ENCODE measurements around the gene ABCC5.

The ABCC5 gene

GRCh38 chr3:183904833-183905780 lies 112.6 kb downstream of the ABCC5 start:
- H3K9ac ChIP-seq (ENCODE audit: low read length) = no peak overlapping the region
- no peak for DNase-seq (ENCODE audit: low read depth)
- no peak overlapping the region for H3K4me3 ChIP-seq (ENCODE audit: low read length)
- peaks cover 38% of the 10 kb centered on the region for H3K27me3 ChIP-seq (replicated peaks; ENCODE audit: control insufficient read depth, insufficient read depth, low read length)
- no peaks in the 10 kb centered on the region for H3K4me1 ChIP-seq (ENCODE audit: control insufficient read depth, insufficient read depth, low read length)
- H3K9me3 ChIP-seq (ENCODE audit: control insufficient read depth, low read length) = no peaks in the 10 kb centered on the region
- no peaks in the 10 kb centered on the region for H3K36me3 ChIP-seq (ENCODE audit: control insufficient read depth, insufficient read depth, low read length, severe bottlenecking)

GRCh38 chr3:183898028-183898431 lies 119.7 kb downstream of the ABCC5 start:
- Histone ChIP-seq H3K4me1 (ENCODE audit: control insufficient read depth, insufficient read depth, low read length) (no peaks in the 10 kb centered on the region), H3K27me3 (replicated peaks; ENCODE audit: control insufficient read depth, insufficient read depth, low read length) (peaks cover 50% of the 10 kb centered on the region), H3K9ac (ENCODE audit: low read length) (no peak overlapping the region), H3K4me3 (ENCODE audit: low read length) (no peak overlapping the region), H3K36me3 (ENCODE audit: control insufficient read depth, insufficient read depth, low read length, severe bottlenecking) (no peaks in the 10 kb centered on the region), H3K9me3 (ENCODE audit: control insufficient read depth, low read length) (no peaks in the 10 kb centered on the region)
- DNase-seq (ENCODE audit: low read depth) = no peak

DNA sequence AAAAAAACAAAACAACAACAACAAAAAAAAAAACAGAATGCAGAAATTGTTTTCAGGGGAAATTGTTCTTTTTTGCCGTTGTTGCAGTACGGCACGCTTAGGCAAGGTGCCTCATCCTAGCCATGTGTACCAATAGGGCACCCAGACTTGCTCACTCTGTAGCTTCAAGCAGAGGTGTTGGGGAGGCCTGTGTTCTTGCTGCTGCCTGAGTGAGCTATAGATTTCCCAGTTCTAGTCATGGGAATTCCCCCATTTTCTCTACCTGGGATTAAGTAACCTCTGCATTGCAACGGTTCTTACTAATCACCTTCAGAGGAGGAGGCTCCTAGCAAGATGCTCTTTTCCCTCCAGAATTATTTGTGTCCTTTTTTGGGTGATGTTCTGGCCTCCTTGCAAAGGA lies 120.1 kb downstream of the ABCC5 start:
- peaks cover 55% of the 10 kb centered on the region for H3K27me3 ChIP-seq (replicated peaks; ENCODE audit: control insufficient read depth, insufficient read depth, low read length)
- H3K36me3 ChIP-seq (ENCODE audit: control insufficient read depth, insufficient read depth, low read length, severe bottlenecking) = no peaks in the 10 kb centered on the region
- no peaks in the 10 kb centered on the region for H3K9me3 ChIP-seq (ENCODE audit: control insufficient read depth, low read length)
- no peaks in the 10 kb centered on the region for H3K4me1 ChIP-seq (ENCODE audit: control insufficient read depth, insufficient read depth, low read length)
- no peak for DNase-seq (ENCODE audit: low read depth)
- H3K9ac ChIP-seq (ENCODE audit: low read length) = no peak overlapping the region
- no peak overlapping the region for H3K4me3 ChIP-seq (ENCODE audit: low read length)

DNA sequence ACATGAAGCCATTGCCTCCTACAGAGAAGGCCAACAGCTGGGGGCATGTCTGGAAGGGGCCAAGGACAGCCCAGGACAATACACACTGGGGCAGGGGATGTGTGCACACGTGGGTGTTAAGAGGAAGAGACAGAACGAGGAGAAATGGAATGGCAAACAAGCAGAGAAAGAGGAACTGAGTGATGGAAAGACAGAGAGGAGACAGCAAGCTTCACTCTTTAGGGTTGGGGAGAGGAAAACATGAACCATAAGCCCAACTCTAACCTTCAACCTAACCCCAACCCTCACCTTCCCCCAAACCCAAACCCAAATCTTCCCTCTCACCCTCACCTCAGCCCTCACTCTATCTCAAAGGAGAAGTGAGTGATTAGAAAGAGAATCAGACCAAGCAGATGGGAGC lies 121.1 kb downstream of the ABCC5 start:
- Histone ChIP-seq H3K36me3 (ENCODE audit: control insufficient read depth, insufficient read depth, low read length, severe bottlenecking) (no peaks in the 10 kb centered on the region), H3K27me3 (replicated peaks; ENCODE audit: control insufficient read depth, insufficient read depth, low read length) (peaks cover 53% of the 10 kb centered on the region), H3K9me3 (ENCODE audit: control insufficient read depth, low read length) (no peaks in the 10 kb centered on the region), H3K4me3 (ENCODE audit: low read length) (no peak overlapping the region), H3K9ac (ENCODE audit: low read length) (no peak overlapping the region), H3K4me1 (ENCODE audit: control insufficient read depth, insufficient read depth, low read length) (no peaks in the 10 kb centered on the region)
- DNase-seq (ENCODE audit: low read depth) = no peak

- Histone ChIP-seq H3K4me3 (ENCODE audit: low read length) (no peak overlapping the region), H3K9ac (ENCODE audit: low read length) (no peak overlapping the region), H3K9me3 (ENCODE audit: control insufficient read depth, low read length) (no peaks in the 10 kb centered on the region), H3K27me3 (replicated peaks; ENCODE audit: control insufficient read depth, insufficient read depth, low read length) (peaks cover 49% of the 10 kb centered on the region), H3K36me3 (ENCODE audit: control insufficient read depth, insufficient read depth, low read length, severe bottlenecking) (no peaks in the 10 kb centered on the region), H3K4me1 (ENCODE audit: control insufficient read depth, insufficient read depth, low read length) (no peaks in the 10 kb centered on the region)
- no peak for DNase-seq (ENCODE audit: low read depth)
Measured at GRCh38 chr3:183896184-183896583, 121.5 kb downstream of the ABCC5 start.

GRCh38 chr3:183895774-183896173 lies 121.9 kb downstream of the ABCC5 start:
- no peaks in the 10 kb centered on the region for H3K4me1 ChIP-seq (ENCODE audit: control insufficient read depth, insufficient read depth, low read length)
- H3K9ac ChIP-seq (ENCODE audit: low read length) = no peak overlapping the region
- no peak for DNase-seq (ENCODE audit: low read depth)
- H3K36me3 ChIP-seq (ENCODE audit: control insufficient read depth, insufficient read depth, low read length, severe bottlenecking) = no peaks in the 10 kb centered on the region
- H3K4me3 ChIP-seq (ENCODE audit: low read length) = no peak overlapping the region
- peaks cover 51% of the 10 kb centered on the region for H3K27me3 ChIP-seq (replicated peaks; ENCODE audit: control insufficient read depth, insufficient read depth, low read length)
- no peaks in the 10 kb centered on the region for H3K9me3 ChIP-seq (ENCODE audit: control insufficient read depth, low read length)

GRCh38 chr3:183895296-183895695 lies 122.4 kb downstream of the ABCC5 start:
- Histone ChIP-seq H3K9me3 (ENCODE audit: control insufficient read depth, low read length) (no peaks in the 10 kb centered on the region), H3K36me3 (ENCODE audit: control insufficient read depth, insufficient read depth, low read length, severe bottlenecking) (no peaks in the 10 kb centered on the region)
- DNase-seq (ENCODE audit: low read depth) = peak; percentile 78

GRCh38 chr3:183892610-183893214 lies 125.0 kb downstream of the ABCC5 start:
- no peaks in the 10 kb centered on the region for H3K4me1 ChIP-seq (ENCODE audit: control insufficient read depth, insufficient read depth, low read length)
- peaks cover 41% of the 10 kb centered on the region for H3K27me3 ChIP-seq (replicated peaks; ENCODE audit: control insufficient read depth, insufficient read depth, low read length)
- no peak overlapping the region for H3K9ac ChIP-seq (ENCODE audit: low read length)
- no peaks in the 10 kb centered on the region for H3K9me3 ChIP-seq (ENCODE audit: control insufficient read depth, low read length)
- DNase-seq (ENCODE audit: low read depth) = no peak
- H3K36me3 ChIP-seq (ENCODE audit: control insufficient read depth, insufficient read depth, low read length, severe bottlenecking) = no peaks in the 10 kb centered on the region
- no peak overlapping the region for H3K4me3 ChIP-seq (ENCODE audit: low read length)

More at GRCh38 chr3:183895296-183895695, 122.4 kb downstream of the ABCC5 start:
- no peak overlapping the region for H3K4me3 ChIP-seq (ENCODE audit: low read length)
- H3K27me3 ChIP-seq (replicated peaks; ENCODE audit: control insufficient read depth, insufficient read depth, low read length) = peaks cover 50% of the 10 kb centered on the region
- no peak overlapping the region for H3K9ac ChIP-seq (ENCODE audit: low read length)
- H3K4me1 ChIP-seq (ENCODE audit: control insufficient read depth, insufficient read depth, low read length) = no peaks in the 10 kb centered on the region

- no peaks in the 10 kb centered on the region for H3K36me3 ChIP-seq (ENCODE audit: control insufficient read depth, insufficient read depth, low read length, severe bottlenecking)
- no peak for DNase-seq (ENCODE audit: low read depth)
- H3K9me3 ChIP-seq (ENCODE audit: control insufficient read depth, low read length) = no peaks in the 10 kb centered on the region
- H3K27me3 ChIP-seq (replicated peaks; ENCODE audit: control insufficient read depth, insufficient read depth, low read length) = peaks cover 8% of the 10 kb centered on the region
- no peak overlapping the region for H3K9ac ChIP-seq (ENCODE audit: low read length)
- peaks cover 16% of the 10 kb centered on the region for H3K4me1 ChIP-seq (ENCODE audit: control insufficient read depth, insufficient read depth, low read length)
- no peak overlapping the region for H3K4me3 ChIP-seq (ENCODE audit: low read length)
Measured at GRCh38 chr3:183885766-183886165, 131.9 kb downstream of the ABCC5 start.

- Histone ChIP-seq H3K9ac (ENCODE audit: low read length) (peak within 1 kb of the TSS; percentile 90), H3K36me3 (ENCODE audit: control insufficient read depth, insufficient read depth, low read length, severe bottlenecking) (no peaks in the 10 kb centered on the region), H3K27me3 (replicated peaks; ENCODE audit: control insufficient read depth, insufficient read depth, low read length) (peaks cover 8% of the 10 kb centered on the region), H3K4me1 (ENCODE audit: control insufficient read depth, insufficient read depth, low read length) (peaks cover 16% of the 10 kb centered on the region), H3K4me3 (ENCODE audit: low read length) (peak within 1 kb of the TSS; percentile 89), H3K9me3 (ENCODE audit: control insufficient read depth, low read length) (no peaks in the 10 kb centered on the region)
- peak; percentile 97 for DNase-seq (ENCODE audit: low read depth)
Measured at GRCh38 chr3:183884427-183885296, 133.0 kb downstream of the ABCC5 start, which contains the start of gene PARL. Gene PARL (minus strand): TSS chr3:183884880. CDS start chr3:183884846, 34 bp downstream.

DNA sequence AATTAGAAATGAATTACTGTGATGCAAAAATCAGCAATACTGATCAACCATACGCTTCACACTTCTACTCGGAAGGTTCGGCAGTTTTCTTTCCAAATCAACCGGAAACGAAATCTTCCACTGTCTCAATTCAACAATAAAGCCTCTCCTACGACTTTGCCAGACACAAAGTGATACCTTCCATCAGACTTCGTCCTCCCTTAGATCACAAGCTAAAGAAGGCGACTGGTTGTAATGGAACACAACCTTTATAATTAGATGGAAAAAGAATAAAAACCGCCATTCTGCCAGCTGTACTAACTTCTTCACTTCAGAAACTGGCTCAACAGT lies 133.6 kb downstream of the ABCC5 start:
- Histone ChIP-seq H3K9ac (ENCODE audit: low read length) (peak overlapping the region; percentile 90), H3K4me3 (ENCODE audit: low read length) (peak overlapping the region; percentile 89), H3K36me3 (ENCODE audit: control insufficient read depth, insufficient read depth, low read length, severe bottlenecking) (no peaks in the 10 kb centered on the region), H3K4me1 (ENCODE audit: control insufficient read depth, insufficient read depth, low read length) (peaks cover 16% of the 10 kb centered on the region), H3K9me3 (ENCODE audit: control insufficient read depth, low read length) (no peaks in the 10 kb centered on the region), H3K27me3 (replicated peaks; ENCODE audit: control insufficient read depth, insufficient read depth, low read length) (peaks cover 8% of the 10 kb centered on the region)
- no peak for DNase-seq (ENCODE audit: low read depth)

Data from adipocyte (in vitro differentiated cells).